MCF 10A (cell line): ENCODE data around the gene SCGB3A2. TPM values are rescaled to one million over a fixed set of nuclear protein-coding genes. Genes with fewer than 3 reads are reported as not detected.

Experiments used
- BruUV-seq: library from RNA; stranded (reverse); fragments of 400-500 nt; replicated peaks from 2 replicates; lab custom pipeline; 2021; lab: Mats Ljungman, UMichigan
- CTCF ChIA-PET: fragments of 300-600 bp; sonication (Branson Sonifier 250); formaldehyde crosslinking; extraction: SDS; loops from one replicate; lab custom pipeline; 2021; ENCODE audit warnings: antibody characterized with exemption, inconsistent platforms; lab: Yijun Ruan, JAX
- POLR2A ChIA-PET: fragments of 300-600, 350-650 bp; sonication (Branson Sonifier 250); formaldehyde crosslinking; extraction: SDS; loops from one replicate; lab custom pipeline; 2020; ENCODE audit warnings: antibody characterized with exemption, inconsistent platforms; lab: Yijun Ruan, JAX
- DNase-seq: peaks from one replicate; pipeline ENCODE4 v3.0.0-alpha.2; 2018; ENCODE audit not compliant: unreplicated experiment
- H3K27ac Mint-ChIP-seq: one replicate; pipeline ENCODE4 v1.8.0; 2022; ENCODE audit warnings: mild to moderate bottlenecking, low read depth, mixed read lengths; ENCODE audit not compliant: unreplicated experiment
- H3K27me3 Mint-ChIP-seq: one replicate; pipeline ENCODE4 v1.8.0; 2022; ENCODE audit warnings: mixed read lengths; ENCODE audit not compliant: insufficient read depth, unreplicated experiment
- H3K36me3 Mint-ChIP-seq: one replicate; pipeline ENCODE4 v1.8.0; 2022; ENCODE audit warnings: mild to moderate bottlenecking, moderate library complexity, mixed read lengths; ENCODE audit not compliant: insufficient read depth, unreplicated experiment
- H3K4me1 Mint-ChIP-seq: one replicate; pipeline ENCODE4 v1.8.0; 2022; ENCODE audit warnings: mixed read lengths; ENCODE audit not compliant: insufficient read depth, unreplicated experiment
- H3K4me3 Mint-ChIP-seq: one replicate; pipeline ENCODE4 v1.8.0; 2022; ENCODE audit warnings: mild to moderate bottlenecking, moderate library complexity, mixed read lengths; ENCODE audit not compliant: unreplicated experiment
- H3K9me3 Mint-ChIP-seq: one replicate; pipeline ENCODE4 v1.8.0; 2022; ENCODE audit warnings: mixed read lengths; ENCODE audit not compliant: unreplicated experiment
- CTCF ChIP-seq: fragments of 200-600 bp; IDR thresholded peaks from one replicate; pipeline ENCODE4 v1.8.0; 2022; ENCODE audit warnings: antibody characterized with exemption, mild to moderate bottlenecking; ENCODE audit not compliant: unreplicated experiment
- intact Hi-C: fragments of 100-400 bp; cut with micrococcal nuclease; formaldehyde crosslinking; loops from 2 replicates; pipeline ENCODE4 v1.14.1; 2022
- total RNA-seq: library from RNA; stranded (reverse); gene quantifications from 2 replicates; pipeline ENCODE4 v1.2.3, GENCODE V29; 2022

The SCGB3A2 gene
- total RNA-seq, 1 experiment from 2014 or later: not detected

- H3K9me3 Mint-ChIP-seq: no peaks in the 10 kb centered on the region
- H3K4me3 Mint-ChIP-seq: no peak overlapping the region
- no peaks in the 10 kb centered on the region for H3K4me1 Mint-ChIP-seq
- no peak for TF ChIP-seq CTCF
- H3K27me3 Mint-ChIP-seq: peaks cover 16% of the 10 kb centered on the region
- no peaks in the 10 kb centered on the region for H3K36me3 Mint-ChIP-seq
- DNase-seq: no peak
- ChIA-PET POLR2A (interaction anchor here (1.5 kb wide), 1 partner anchor 99 kb away, joined by 3 read pairs; no protein-coding TSS in a partner anchor), CTCF (interaction anchor here (1.1 to 15.2 kb wide), 4 partner anchors 30 to 82 kb away, joined by 4 to 286 read pairs (median 115); partner anchors contain the start of gene SCGB3A2)
- H3K27ac Mint-ChIP-seq: no peak overlapping the region
- no TSS peak for BruUV-seq
- intact Hi-C loops: no loop called here
These were observed 26.1 kb upstream of the SCGB3A2 start for GRCh38 chr5:147852365-147852764.

- BruUV-seq: no TSS peak
- POLR2A ChIA-PET: interaction anchor here (1.5 kb wide), 1 partner anchor 100 kb away, joined by 3 read pairs; no protein-coding TSS in a partner anchor
- intact Hi-C loops: no loop called here
- CTCF ChIA-PET: interaction anchor here (1.0 to 15.2 kb wide), 8 partner anchors 8 to 275 kb away, joined by 3 to 286 read pairs (median 4); partner anchors contain the start of gene SCGB3A2
- H3K4me3 Mint-ChIP-seq: no peak overlapping the region
- no peak for DNase-seq
- peaks cover 4% of the 10 kb centered on the region for H3K27me3 Mint-ChIP-seq
- H3K27ac Mint-ChIP-seq: no peak overlapping the region
- H3K9me3 Mint-ChIP-seq: no peaks in the 10 kb centered on the region
- no peak for TF ChIP-seq CTCF
- H3K36me3 Mint-ChIP-seq: no peaks in the 10 kb centered on the region
- H3K4me1 Mint-ChIP-seq: no peaks in the 10 kb centered on the region
These were observed 25.0 kb upstream of the SCGB3A2 start for GRCh38 chr5:147853372-147853987.

- POLR2A ChIA-PET: no interaction called here
- BruUV-seq: no TSS peak
- no peaks in the 10 kb centered on the region for H3K9me3 Mint-ChIP-seq
- no peak for TF ChIP-seq CTCF
- no peak overlapping the region for H3K4me3 Mint-ChIP-seq
- DNase-seq: no peak
- no peaks in the 10 kb centered on the region for H3K27me3 Mint-ChIP-seq
- H3K27ac Mint-ChIP-seq: no peak overlapping the region
- H3K36me3 Mint-ChIP-seq: no peaks in the 10 kb centered on the region
- CTCF ChIA-PET: interaction anchor here (0.6 to 15.2 kb wide), 13 partner anchors 9 to 569 kb away, joined by 3 to 286 read pairs (median 4); partner anchors contain the start of gene SCGB3A2
- no peaks in the 10 kb centered on the region for H3K4me1 Mint-ChIP-seq
- intact Hi-C loops: no loop called here
These were observed 24.2 kb upstream of the SCGB3A2 start for GRCh38 chr5:147854331-147854730.
